NCI-H2029 treated with DMSO at 0.1 percent for 48 hours (cell line): ENCODE results near the gene PTPRN2.
A peak's percentile ranks its signal among the peaks of the same experiment; 100 is the strongest.

Experiments
- DNase-seq: peaks from one replicate; lab custom pipeline; 2025; lab: John Stamatoyannopoulos, UW

PTPRN2 gene

GRCh38 chr7:158114056-158114850 lies 473.4 kb downstream of the PTPRN2 start:
- no peak for DNase-seq

DNA sequence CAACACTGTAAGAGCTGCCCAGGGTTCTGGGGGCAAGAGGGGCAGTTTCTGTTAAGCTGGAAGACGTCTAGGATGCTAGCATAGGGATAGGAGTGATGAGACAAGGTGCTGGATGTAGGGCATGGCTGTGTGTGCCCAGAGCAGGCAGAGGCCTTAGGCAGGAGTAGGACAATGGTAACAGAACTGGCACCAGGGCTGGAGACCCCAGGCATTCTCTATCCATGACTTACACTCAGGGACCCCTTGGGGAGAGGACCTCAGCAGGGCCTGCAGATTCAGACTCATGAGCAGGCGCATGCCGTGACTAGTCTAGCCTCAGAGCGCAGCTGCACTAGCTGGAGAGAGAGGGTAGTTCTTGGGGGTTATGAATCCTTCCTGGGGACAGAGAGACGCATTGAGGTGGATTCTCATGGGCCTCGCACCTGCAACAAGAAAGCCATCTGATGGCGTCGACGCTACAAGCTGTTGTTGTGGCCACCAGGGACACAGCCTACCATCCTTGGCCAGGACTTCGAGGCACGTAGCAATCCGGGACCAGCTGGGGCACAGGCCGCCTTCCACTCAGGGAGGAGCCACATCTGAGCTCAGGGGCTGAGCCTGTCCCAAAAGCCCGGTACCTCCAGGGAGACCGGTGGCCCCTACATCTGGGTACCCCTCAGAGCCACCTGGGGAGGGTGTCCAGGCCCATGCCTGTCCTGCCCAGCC lies 474.1 kb downstream of the PTPRN2 start:
- no peak for DNase-seq

- no peak for DNase-seq
These were observed 474.9 kb downstream of the PTPRN2 start for GRCh38 chr7:158112571-158113320.

GRCh38 chr7:158111906-158112570 lies 475.6 kb downstream of the PTPRN2 start:
- no peak for DNase-seq

GRCh38 chr7:158111049-158111751 lies 476.4 kb downstream of the PTPRN2 start:
- DNase-seq, result peak; percentile 29

DNA sequence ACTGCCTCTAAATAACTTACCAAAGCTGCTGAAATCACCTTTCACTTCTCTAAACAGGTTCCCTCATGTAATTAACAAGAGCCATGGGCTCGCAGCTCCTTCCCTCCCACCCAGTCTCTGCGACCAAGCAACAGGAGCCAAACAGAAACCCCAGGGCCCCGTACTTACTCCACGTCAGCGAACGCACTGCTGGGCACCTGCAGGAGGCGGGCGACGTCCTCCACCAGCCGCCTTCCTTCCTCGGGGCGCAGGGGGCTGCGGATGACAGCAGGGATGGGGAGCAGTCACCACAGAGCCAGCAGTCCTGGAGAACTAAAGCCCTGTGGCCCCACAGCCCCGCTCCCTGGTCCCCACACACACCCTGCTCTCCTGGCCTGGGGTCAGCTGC lies 477.0 kb downstream of the PTPRN2 start:
- DNase-seq, result no peak

- no peak for DNase-seq
These were observed 477.5 kb downstream of the PTPRN2 start for GRCh38 chr7:158110034-158110590.

- no peak for DNase-seq
These were observed 478.1 kb downstream of the PTPRN2 start for GRCh38 chr7:158109364-158110033.

DNA sequence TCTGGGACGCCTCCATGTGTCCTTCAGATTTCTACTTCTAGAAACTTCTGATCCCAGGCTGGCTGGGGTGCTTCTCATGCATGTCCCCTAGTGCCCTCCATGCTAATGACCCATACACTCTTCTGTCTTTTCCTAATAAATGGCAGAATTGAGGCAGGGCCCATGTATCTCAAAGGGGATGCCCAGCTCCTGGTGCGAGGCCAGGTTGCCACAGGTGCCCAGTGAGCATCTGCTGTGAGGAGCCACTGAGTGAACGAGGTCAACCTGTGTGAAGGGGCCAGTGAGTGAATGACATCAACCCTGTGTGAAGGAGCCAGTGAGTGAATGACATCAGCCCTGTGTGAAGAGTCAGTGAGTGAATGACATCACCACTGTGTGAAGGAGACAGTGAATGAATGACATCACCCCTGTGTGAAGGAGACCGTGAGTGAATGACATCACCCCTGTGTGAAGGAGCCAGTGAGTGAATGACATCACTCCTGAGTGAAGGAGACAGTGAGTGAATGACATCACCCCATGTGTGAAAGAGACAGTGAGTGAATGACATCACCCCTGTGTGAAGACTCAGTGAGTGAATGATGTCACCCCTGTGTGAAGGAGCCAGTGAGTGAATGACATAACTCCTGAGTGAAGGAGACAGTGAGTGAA lies 478.9 kb downstream of the PTPRN2 start:
- no peak for DNase-seq

DNA sequence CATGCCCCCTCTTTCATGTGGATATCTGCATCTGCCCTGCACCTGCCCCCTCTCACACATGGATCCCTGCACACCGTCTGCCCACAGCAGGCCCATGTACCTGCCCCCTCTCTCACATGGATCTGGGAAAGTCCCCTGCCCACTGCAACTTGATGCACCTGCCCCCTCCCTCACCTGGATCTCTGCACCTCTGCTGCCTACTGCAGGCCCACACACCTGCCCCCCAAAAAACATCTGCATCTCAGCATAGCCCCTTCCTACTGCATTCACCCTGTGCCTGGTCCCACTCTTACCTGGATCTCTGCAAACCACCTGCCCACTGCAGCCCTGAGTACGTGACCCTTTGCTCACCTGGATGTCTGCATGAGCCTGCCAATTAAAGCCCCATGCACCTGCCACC lies 479.8 kb downstream of the PTPRN2 start:
- DNase-seq, result no peak

DNA sequence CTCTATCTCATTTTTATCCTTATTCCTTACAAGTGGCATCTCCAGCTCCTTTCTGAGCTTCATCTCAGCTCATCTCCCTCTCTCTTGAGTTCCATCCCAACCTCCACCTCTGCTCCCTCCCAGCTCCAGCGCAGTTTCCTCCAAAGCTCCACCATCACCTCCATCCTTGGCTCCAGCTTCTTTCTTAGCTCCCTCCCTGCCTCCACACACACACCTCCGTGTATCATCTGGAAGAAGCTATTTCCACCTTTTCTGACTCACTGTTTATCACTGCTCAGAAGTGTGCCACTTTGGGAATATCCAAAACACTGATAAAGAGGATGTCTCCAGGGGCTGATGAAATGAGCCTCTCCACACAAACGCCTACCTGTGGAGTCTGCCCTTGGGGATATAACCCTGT lies 481.4 kb downstream of the PTPRN2 start:
- DNase-seq, result no peak

GRCh38 chr7:158103378-158103777 lies 484.2 kb downstream of the PTPRN2 start:
- no peak for DNase-seq

- no peak for DNase-seq
These were observed 484.7 kb downstream of the PTPRN2 start for GRCh38 chr7:158102897-158103296.

DNA sequence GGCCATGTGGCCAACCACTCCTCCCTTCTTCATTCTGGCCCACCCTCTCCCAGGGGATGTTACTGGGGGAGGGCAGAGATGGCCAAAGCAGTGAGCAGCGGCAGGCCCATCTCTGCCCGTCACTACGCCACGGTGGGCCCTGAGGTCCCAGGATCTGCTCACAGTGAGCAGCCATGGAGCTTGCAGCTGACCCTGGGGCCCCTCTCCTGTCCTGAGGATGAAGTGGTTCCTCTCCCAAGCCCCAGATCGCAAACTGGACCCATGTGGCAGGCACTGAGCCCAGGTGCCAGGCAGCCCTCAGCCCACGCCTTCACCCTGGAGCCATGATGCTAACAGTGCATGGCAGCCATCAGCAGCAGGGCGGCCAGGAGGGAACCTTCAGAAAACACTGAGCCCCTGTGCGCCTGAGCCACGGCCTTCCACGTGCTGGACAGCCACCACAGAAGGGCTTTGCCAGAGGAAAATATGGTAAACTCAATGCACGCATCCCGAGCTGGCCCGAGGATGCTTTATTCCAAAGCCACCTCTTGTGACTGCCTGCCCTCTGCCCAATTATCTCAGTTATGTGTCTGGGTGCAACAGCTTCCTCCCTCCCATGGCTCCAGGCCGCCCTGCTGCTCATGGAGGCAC lies 485.7 kb downstream of the PTPRN2 start:
- no peak for DNase-seq

GRCh38 chr7:158098125-158099030 lies 489.2 kb downstream of the PTPRN2 start:
- DNase-seq, result no peak

GRCh38 chr7:158097453-158098124 lies 490.0 kb downstream of the PTPRN2 start:
- no peak for DNase-seq

DNA sequence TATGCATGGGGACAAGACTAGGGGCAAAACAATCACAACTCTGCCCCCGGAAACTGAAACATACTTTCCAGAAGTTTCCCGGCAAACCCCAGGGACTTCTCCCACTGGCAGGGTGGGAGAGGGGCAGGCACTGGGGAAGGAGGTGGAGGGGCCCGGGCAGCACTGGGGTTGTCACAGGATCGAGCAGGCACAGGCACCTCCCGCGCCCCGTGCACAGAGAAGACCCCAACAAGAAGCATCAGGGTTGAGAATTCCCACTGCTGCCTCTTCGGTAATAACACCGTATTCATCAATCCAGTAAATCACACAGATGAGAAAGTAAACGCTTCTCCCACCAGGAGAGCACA lies 490.5 kb downstream of the PTPRN2 start:
- DNase-seq, result no peak

DNA sequence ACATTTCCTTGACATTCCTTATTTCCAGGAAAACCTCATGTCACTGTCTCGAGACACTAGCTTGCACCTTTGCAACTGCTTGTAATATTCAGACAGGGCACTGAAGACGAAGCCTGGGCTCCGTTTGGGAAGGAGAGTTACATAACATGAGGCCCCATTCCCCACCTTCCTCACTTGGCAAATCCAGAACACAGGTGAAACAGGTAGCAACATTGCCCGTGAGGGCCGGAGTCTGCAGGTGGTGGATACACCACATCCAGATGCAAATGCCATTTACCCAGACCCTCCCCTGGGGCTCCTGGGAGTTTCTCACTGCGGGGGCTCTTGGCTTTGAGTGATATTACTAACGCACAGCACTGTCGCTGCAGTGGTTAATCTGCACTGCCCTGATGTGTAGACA lies 491.0 kb downstream of the PTPRN2 start:
- DNase-seq, result no peak
